Caco-2 (cell line): ENCODE results near the gene HOXD8. TPM values are rescaled to one million over a fixed set of nuclear protein-coding genes. Genes with fewer than 3 reads are reported as not detected.

Source experiments
- BruUV-seq: library from RNA; stranded (reverse); fragments of 400-500 nt; replicated peaks from 2 replicates; lab custom pipeline; 2021; lab: Mats Ljungman, UMichigan
- CTCF ChIA-PET: fragments of 300-600 bp; sonication (Branson Sonifier 250); formaldehyde crosslinking; loops from one replicate; lab custom pipeline; 2022; ENCODE audit warnings: antibody characterized with exemption; lab: Charles Lee
- POLR2A ChIA-PET: fragments of 300-600 bp; sonication (Branson Sonifier 250); formaldehyde crosslinking; loops from one replicate; lab custom pipeline; 2022; ENCODE audit warnings: antibody characterized with exemption; lab: Charles Lee
- DNase-seq, 2 experiments: peaks; one replicate each; pipeline versions ENCODE4 v3.0.0 to v3.0.0-alpha.2; 2020 to 2022
- H3K27me3 ChIP-seq: replicated peaks from 2 replicates; pipeline ENCODE4 v1.6.0; 2011; ENCODE audit warnings: low read length; ENCODE audit not compliant: control insufficient read depth, insufficient read depth
- H3K36me3 ChIP-seq: 2 replicates; pipeline ENCODE4 v1.5.1; 2011; ENCODE audit warnings: low read length; ENCODE audit not compliant: control insufficient read depth, insufficient read depth
- H3K4me1 ChIP-seq: fragments of 250-450 bp; sonication (Bioruptor Pico); 2 replicates; pipeline ENCODE4 v1.5.1; 2020; ENCODE audit warnings: mild to moderate bottlenecking
- H3K4me3 ChIP-seq: 2 replicates; pipeline ENCODE4 v1.5.1; 2011; ENCODE audit warnings: low read depth, mild to moderate bottlenecking, control low read depth, low read length
- H3K9me3 ChIP-seq: fragments of 250-450 bp; sonication (Bioruptor Pico); 2 replicates; pipeline ENCODE4 v1.5.1; 2020; ENCODE audit warnings: mild to moderate bottlenecking, moderate library complexity
- H3K27ac Mint-ChIP-seq: one replicate; pipeline ENCODE4 v1.8.0; 2022; ENCODE audit warnings: mixed read lengths; ENCODE audit not compliant: unreplicated experiment
- H3K27me3 Mint-ChIP-seq: one replicate; pipeline ENCODE4 v1.8.0; 2022; ENCODE audit warnings: mixed read lengths; ENCODE audit not compliant: insufficient read depth, unreplicated experiment
- H3K36me3 Mint-ChIP-seq: one replicate; pipeline ENCODE4 v1.8.0; 2022; ENCODE audit warnings: mild to moderate bottlenecking, mixed read lengths; ENCODE audit not compliant: insufficient read depth, unreplicated experiment
- H3K4me1 Mint-ChIP-seq: one replicate; pipeline ENCODE4 v1.8.0; 2022; ENCODE audit warnings: low read depth, mixed read lengths; ENCODE audit not compliant: unreplicated experiment
- H3K4me3 Mint-ChIP-seq: one replicate; pipeline ENCODE4 v1.8.0; 2022; ENCODE audit warnings: mild to moderate bottlenecking, moderate library complexity, mixed read lengths; ENCODE audit not compliant: unreplicated experiment
- H3K9me3 Mint-ChIP-seq: one replicate; pipeline ENCODE4 v1.8.0; 2022; ENCODE audit warnings: mixed read lengths; ENCODE audit not compliant: unreplicated experiment
- intact Hi-C: fragments of 100-400 bp; cut with micrococcal nuclease; formaldehyde crosslinking; loops from one replicate; pipeline ENCODE4 v1.10.0; 2022; ENCODE audit not compliant: unreplicated experiment
- total RNA-seq: library from RNA; stranded (reverse); gene quantifications from 2 replicates; pipeline ENCODE4 v1.2.3, GENCODE V29; 2022
- TF ChIP-seq, protein P1 (sequence below), 2 experiments: fragments of 200-600 bp in 1 of 2; IDR thresholded peaks; 1 replicate in 1 of 2; 2 replicates in 1 of 2; pipeline versions ENCODE4 v1.5.1 to v1.8.0; 2011 to 2022; ENCODE audit warnings: antibody characterized with exemption in 1 of 2, control low read depth in 1 of 2, inconsistent platforms in 1 of 2, low read depth in 1 of 2, low read length in 1 of 2, mild to moderate bottlenecking in 1 of 2, moderate library complexity in 1 of 2; ENCODE audit not compliant: insufficient read depth in 1 of 2, severe bottlenecking in 1 of 2, unreplicated experiment in 1 of 2

Gene HOXD8
- total RNA-seq, 1 experiment from 2014 or later = not detected

DNA sequence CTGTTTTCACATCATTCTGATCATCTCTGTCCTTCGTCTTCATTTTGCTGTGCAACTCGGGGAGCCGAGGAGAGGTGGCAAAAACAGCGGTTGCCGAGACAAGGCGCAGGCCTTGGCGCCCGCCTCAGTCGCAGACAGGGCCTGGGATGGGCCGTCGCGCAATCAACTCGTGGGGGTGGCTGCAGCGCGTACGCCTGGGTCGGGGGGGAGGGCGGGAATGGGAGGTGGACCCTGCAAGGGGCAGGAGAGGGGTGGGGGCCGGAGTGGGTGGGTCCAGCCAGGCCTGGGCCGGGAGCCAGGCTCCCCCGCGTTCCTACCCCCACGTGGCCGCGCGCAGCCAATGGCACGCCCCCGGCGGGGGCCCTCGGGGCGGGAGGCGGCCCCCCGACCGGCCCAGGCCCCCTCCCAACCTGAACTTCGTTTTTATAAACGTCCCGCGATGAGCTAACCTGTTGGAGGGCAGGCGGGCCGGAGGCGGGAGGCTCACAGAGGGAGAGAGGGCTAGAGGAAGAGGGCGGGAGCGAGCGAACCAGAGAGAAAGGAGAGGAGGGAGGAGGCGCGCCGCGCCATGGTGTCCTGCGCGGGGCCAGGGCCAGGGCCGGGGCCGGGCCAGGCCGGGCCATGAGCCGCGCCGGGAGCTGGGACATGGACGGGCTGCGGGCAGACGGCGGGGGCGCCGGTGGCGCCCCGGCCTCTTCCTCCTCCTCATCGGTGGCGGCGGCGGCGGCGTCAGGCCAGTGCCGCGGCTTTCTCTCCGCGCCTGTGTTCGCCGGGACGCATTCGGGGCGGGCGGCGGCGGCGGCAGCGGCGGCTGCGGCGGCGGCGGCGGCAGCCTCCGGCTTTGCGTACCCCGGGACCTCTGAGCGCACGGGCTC, 37.0 kb upstream of the HOXD8 start, which contains the start of gene HOXD13:
HOXD13 (plus strand) TSS at position 452 of the 875 bp plus-strand sequence; CDS start at position 622, 170 bp downstream.
- Mint-ChIP-seq H3K9me3 (no peaks in the 10 kb centered on the region), H3K27ac (no peak within 1 kb of the TSS), H3K36me3 (no peaks in the 10 kb centered on the region), H3K4me3 (peak within 1 kb of the TSS; percentile 68), H3K4me1 (no peaks in the 10 kb centered on the region), H3K27me3 (peaks cover 41% of the 10 kb centered on the region)
- ChIA-PET CTCF (no interaction called here), POLR2A (no interaction called here)
- no TSS peak for BruUV-seq
- Histone ChIP-seq H3K9me3 (no peaks in the 10 kb centered on the region), H3K4me1 (peaks cover 9% of the 10 kb centered on the region), H3K4me3 (peak within 1 kb of the TSS; percentile 36), H3K36me3 (no peaks in the 10 kb centered on the region), H3K27me3 (peaks cover 16% of the 10 kb centered on the region)
- intact Hi-C loops = loop anchor here (10.0 kb wide), 2 partner anchors 488 to 1058 kb away; no protein-coding TSS in a partner anchor
- TF ChIP-seq, protein P1, sequence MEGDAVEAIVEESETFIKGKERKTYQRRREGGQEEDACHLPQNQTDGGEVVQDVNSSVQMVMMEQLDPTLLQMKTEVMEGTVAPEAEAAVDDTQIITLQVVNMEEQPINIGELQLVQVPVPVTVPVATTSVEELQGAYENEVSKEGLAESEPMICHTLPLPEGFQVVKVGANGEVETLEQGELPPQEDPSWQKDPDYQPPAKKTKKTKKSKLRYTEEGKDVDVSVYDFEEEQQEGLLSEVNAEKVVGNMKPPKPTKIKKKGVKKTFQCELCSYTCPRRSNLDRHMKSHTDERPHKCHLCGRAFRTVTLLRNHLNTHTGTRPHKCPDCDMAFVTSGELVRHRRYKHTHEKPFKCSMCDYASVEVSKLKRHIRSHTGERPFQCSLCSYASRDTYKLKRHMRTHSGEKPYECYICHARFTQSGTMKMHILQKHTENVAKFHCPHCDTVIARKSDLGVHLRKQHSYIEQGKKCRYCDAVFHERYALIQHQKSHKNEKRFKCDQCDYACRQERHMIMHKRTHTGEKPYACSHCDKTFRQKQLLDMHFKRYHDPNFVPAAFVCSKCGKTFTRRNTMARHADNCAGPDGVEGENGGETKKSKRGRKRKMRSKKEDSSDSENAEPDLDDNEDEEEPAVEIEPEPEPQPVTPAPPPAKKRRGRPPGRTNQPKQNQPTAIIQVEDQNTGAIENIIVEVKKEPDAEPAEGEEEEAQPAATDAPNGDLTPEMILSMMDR (IDR thresholded peaks at IDR 0.05; ENCODE audit: insufficient read depth in 1 of 2, low read depth in 1 of 2, low read length in 1 of 2, severe bottlenecking in 1 of 2, unreplicated experiment in 1 of 2) = no peak
- DNase-seq = no peak

DNA sequence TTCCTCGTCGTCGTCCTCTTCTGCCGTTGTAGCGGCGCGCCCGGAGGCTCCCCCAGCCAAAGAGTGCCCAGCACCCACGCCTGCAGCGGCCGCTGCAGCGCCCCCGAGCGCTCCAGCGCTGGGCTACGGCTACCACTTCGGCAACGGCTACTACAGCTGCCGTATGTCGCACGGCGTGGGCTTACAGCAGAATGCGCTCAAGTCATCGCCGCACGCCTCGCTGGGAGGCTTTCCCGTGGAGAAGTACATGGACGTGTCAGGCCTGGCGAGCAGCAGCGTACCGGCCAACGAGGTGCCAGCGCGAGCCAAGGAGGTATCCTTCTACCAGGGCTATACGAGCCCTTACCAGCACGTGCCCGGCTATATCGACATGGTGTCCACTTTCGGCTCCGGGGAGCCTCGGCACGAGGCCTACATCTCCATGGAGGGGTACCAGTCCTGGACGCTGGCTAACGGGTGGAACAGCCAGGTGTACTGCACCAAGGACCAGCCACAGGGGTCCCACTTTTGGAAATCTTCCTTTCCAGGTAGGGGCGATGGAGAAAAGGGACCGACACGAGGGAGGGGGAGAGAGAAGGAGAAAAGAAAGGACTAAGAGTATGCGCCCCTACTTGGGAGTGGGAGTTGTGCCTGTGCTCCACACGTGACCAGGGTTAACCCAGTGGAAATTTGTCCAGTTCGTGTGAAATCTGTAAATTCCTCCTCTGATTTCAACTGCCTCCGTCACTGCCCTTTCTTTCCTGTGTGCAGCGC, 36.2 kb upstream of the HOXD8 start:
- peaks cover 43% of the 10 kb centered on the region for H3K27me3 Mint-ChIP-seq
- H3K9me3 ChIP-seq = no peaks in the 10 kb centered on the region
- H3K4me3 Mint-ChIP-seq = peak overlapping the region; percentile 68
- BruUV-seq = no TSS peak
- peaks cover 14% of the 10 kb centered on the region for H3K27me3 ChIP-seq
- no peaks in the 10 kb centered on the region for H3K9me3 Mint-ChIP-seq
- H3K4me1 ChIP-seq = peaks cover 15% of the 10 kb centered on the region
- intact Hi-C loops = loop anchor here (10.0 kb wide), 2 partner anchors 489 to 1059 kb away; no protein-coding TSS in a partner anchor
- POLR2A ChIA-PET = no interaction called here
- no peak overlapping the region for H3K27ac Mint-ChIP-seq
- no peaks in the 10 kb centered on the region for H3K36me3 Mint-ChIP-seq
- peak overlapping the region; percentile 36 for H3K4me3 ChIP-seq
- TF ChIP-seq, protein P1 (IDR thresholded peaks at IDR 0.05; ENCODE audit: insufficient read depth in 1 of 2, low read depth in 1 of 2, low read length in 1 of 2, severe bottlenecking in 1 of 2, unreplicated experiment in 1 of 2) = peak in 1 of 2 experiments; percentile 14
- H3K4me1 Mint-ChIP-seq = no peaks in the 10 kb centered on the region
- no peaks in the 10 kb centered on the region for H3K36me3 ChIP-seq
- no peak for DNase-seq
- CTCF ChIA-PET = interaction anchor here (0.7 kb wide), 1 partner anchor 33 kb away, joined by 3 read pairs; no protein-coding TSS in a partner anchor

DNA sequence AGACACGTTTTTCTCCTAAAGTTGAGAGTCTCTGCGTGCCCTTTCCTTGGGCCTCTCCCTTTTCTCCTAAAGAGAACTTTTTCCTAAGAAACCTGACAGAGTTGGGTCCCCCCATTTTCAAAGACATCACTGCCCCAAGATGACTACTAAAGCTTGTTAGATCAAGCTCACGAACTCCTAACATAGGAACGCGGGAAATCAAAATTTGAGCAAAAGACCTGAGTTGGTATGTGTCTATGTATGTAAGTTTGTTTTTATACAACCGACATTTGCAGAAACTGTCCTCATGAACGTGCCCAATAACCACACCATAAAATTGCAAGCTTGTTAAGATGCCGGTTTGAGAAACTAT, 35.6 kb upstream of the HOXD8 start:
- Histone ChIP-seq H3K27me3 (peaks cover 14% of the 10 kb centered on the region), H3K4me1 (peaks cover 13% of the 10 kb centered on the region), H3K4me3 (no peak overlapping the region), H3K9me3 (no peaks in the 10 kb centered on the region), H3K36me3 (no peaks in the 10 kb centered on the region)
- intact Hi-C loops = loop anchor here (10.0 kb wide), 2 partner anchors 489 to 1059 kb away; no protein-coding TSS in a partner anchor
- Mint-ChIP-seq H3K9me3 (no peaks in the 10 kb centered on the region), H3K36me3 (no peaks in the 10 kb centered on the region), H3K4me1 (no peaks in the 10 kb centered on the region), H3K27me3 (peaks cover 44% of the 10 kb centered on the region), H3K27ac (no peak overlapping the region), H3K4me3 (peak overlapping the region; percentile 68)
- POLR2A ChIA-PET = no interaction called here
- DNase-seq = no peak
- TF ChIP-seq, protein P1 (IDR thresholded peaks at IDR 0.05; ENCODE audit: insufficient read depth in 1 of 2, low read depth in 1 of 2, low read length in 1 of 2, severe bottlenecking in 1 of 2, unreplicated experiment in 1 of 2) = no peak
- CTCF ChIA-PET = interaction anchor here (0.7 kb wide), 1 partner anchor 32 kb away, joined by 3 read pairs; no protein-coding TSS in a partner anchor
- BruUV-seq = no TSS peak
